ENCODE results near the gene ZBED3. TPM values are rescaled to one million over a fixed set of nuclear protein-coding genes. Genes with fewer than 3 reads are reported as not detected.

The ZBED3 gene
- total RNA-seq, 2 experiments from 2014 or later, result 3.6 to 13.2 TPM

DNA sequence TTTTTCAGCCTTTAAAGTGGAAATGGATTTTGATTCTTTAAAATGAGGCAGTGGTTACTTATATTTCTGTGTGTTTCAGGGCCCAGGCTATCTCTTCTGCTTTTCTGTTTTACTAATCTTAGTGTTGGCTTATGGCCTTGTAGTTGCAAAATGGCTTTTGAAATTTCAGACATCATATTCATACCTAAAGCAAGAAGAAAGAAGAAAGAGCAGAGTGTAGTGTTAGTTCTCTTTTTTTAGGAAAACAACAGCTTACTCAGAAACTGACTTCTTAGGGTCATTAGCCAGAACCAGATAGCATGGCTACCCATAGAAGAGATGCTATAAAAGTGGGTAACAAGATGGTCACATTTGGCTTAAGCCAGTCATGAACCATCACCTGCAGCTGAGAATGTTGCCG lies 20.9 kb downstream of the ZBED3 start:
- TF ChIP-seq EZH2phosphoT487 (IDR thresholded peaks at IDR 0.05; ENCODE audit: borderline replicate concordance, low read depth, low read length), result no peak
- TF ChIP-seq, protein P1, sequence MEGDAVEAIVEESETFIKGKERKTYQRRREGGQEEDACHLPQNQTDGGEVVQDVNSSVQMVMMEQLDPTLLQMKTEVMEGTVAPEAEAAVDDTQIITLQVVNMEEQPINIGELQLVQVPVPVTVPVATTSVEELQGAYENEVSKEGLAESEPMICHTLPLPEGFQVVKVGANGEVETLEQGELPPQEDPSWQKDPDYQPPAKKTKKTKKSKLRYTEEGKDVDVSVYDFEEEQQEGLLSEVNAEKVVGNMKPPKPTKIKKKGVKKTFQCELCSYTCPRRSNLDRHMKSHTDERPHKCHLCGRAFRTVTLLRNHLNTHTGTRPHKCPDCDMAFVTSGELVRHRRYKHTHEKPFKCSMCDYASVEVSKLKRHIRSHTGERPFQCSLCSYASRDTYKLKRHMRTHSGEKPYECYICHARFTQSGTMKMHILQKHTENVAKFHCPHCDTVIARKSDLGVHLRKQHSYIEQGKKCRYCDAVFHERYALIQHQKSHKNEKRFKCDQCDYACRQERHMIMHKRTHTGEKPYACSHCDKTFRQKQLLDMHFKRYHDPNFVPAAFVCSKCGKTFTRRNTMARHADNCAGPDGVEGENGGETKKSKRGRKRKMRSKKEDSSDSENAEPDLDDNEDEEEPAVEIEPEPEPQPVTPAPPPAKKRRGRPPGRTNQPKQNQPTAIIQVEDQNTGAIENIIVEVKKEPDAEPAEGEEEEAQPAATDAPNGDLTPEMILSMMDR (conservative IDR thresholded peaks at IDR 0.05; ENCODE audit: low read length), result no peak
- peaks cover 3% of the 10 kb centered on the region; the same call in 1 of the 2 replicates for H3K9me3 ChIP-seq (ENCODE audit: low read length)
- no peak overlapping the region for H2AFZ ChIP-seq (ENCODE audit: low read length)
- no peak for DNase-seq (ENCODE audit: low spot score)
- H3K4me3 ChIP-seq (ENCODE audit: low read depth, low read length, poor library complexity, severe bottlenecking), result no peak overlapping the region
- H3K36me3 ChIP-seq (ENCODE audit: insufficient read depth, low read length), result peaks cover 87% of the 10 kb centered on the region
- BruUV-seq (replicated peaks), result no TSS peak
- POLR2A ChIA-PET, result interaction anchor here (0.6 to 1.2 kb wide), 2 partner anchors 13 to 88 kb away, joined by 3 to 5 read pairs; no protein-coding TSS in a partner anchor
- intact Hi-C loops (cut with micrococcal nuclease; ENCODE audit: unreplicated experiment), result no loop called here
- H3K9me2 ChIP-seq (ENCODE audit: insufficient read depth, low read length), result no peaks in the 10 kb centered on the region
- no peaks in the 10 kb centered on the region for H4K20me1 ChIP-seq (ENCODE audit: insufficient read depth, low read length)
- H3K79me2 ChIP-seq (ENCODE audit: insufficient read depth, low read depth, low read length), result no peaks in the 10 kb centered on the region
- no peak overlapping the region for H3K4me2 ChIP-seq (ENCODE audit: low read length)
- H3K4me1 ChIP-seq (ENCODE audit: insufficient read depth, low read length, poor library complexity, severe bottlenecking), result no peaks in the 10 kb centered on the region
- CTCF ChIA-PET (ENCODE audit: unreplicated experiment), result no interaction called here
- H3K27ac ChIP-seq (ENCODE audit: low read depth, low read length, poor library complexity, severe bottlenecking), result no peak overlapping the region

- H3K9me2 ChIP-seq (ENCODE audit: insufficient read depth, low read length), result no peaks in the 10 kb centered on the region
- no peak overlapping the region for H3K4me2 ChIP-seq (ENCODE audit: low read length)
- POLR2A ChIA-PET, result interaction anchor here (0.6 to 1.2 kb wide), 2 partner anchors 12 to 238 kb away, joined by 3 to 5 read pairs; no protein-coding TSS in a partner anchor
- no peaks in the 10 kb centered on the region for H4K20me1 ChIP-seq (ENCODE audit: insufficient read depth, low read length)
- H3K79me2 ChIP-seq (ENCODE audit: insufficient read depth, low read depth, low read length), result no peaks in the 10 kb centered on the region
- intact Hi-C loops (cut with micrococcal nuclease; ENCODE audit: unreplicated experiment), result no loop called here
- no peak overlapping the region for H2AFZ ChIP-seq (ENCODE audit: low read length)
- TF ChIP-seq EZH2phosphoT487 (IDR thresholded peaks at IDR 0.05; ENCODE audit: borderline replicate concordance, low read depth, low read length), result no peak
- TF ChIP-seq, protein P1 (conservative IDR thresholded peaks at IDR 0.05; ENCODE audit: low read length), result no peak
- H3K4me1 ChIP-seq (ENCODE audit: insufficient read depth, low read length, poor library complexity, severe bottlenecking), result no peaks in the 10 kb centered on the region
- no peak overlapping the region for H3K4me3 ChIP-seq (ENCODE audit: low read depth, low read length, poor library complexity, severe bottlenecking)
- H3K36me3 ChIP-seq (ENCODE audit: insufficient read depth, low read length), result peaks cover 89% of the 10 kb centered on the region
- BruUV-seq (replicated peaks), result no TSS peak
- CTCF ChIA-PET (ENCODE audit: unreplicated experiment), result no interaction called here
- DNase-seq (ENCODE audit: low spot score), result no peak
- no peak overlapping the region for H3K27ac ChIP-seq (ENCODE audit: low read depth, low read length, poor library complexity, severe bottlenecking)
- peaks cover 11% of the 10 kb centered on the region; the same call in 1 of the 2 replicates for H3K9me3 ChIP-seq (ENCODE audit: low read length)
These were observed 21.8 kb downstream of the ZBED3 start for GRCh38 chr5:77065256-77065655.

- POLR2A ChIA-PET, result interaction anchor here (0.7 kb wide), 1 partner anchor 278 kb away, joined by 3 read pairs; no protein-coding TSS in a partner anchor
These were observed 23.0 kb downstream of the ZBED3 start for GRCh38 chr5:77064040-77064439.

More at GRCh38 chr5:77064040-77064439, 23.0 kb downstream of the ZBED3 start:
- Histone ChIP-seq H3K27ac (ENCODE audit: low read depth, low read length, poor library complexity, severe bottlenecking) (no peak overlapping the region), H3K36me3 (ENCODE audit: insufficient read depth, low read length) (peaks cover 93% of the 10 kb centered on the region), H3K4me1 (ENCODE audit: insufficient read depth, low read length, poor library complexity, severe bottlenecking) (no peaks in the 10 kb centered on the region), H4K20me1 (ENCODE audit: insufficient read depth, low read length) (no peaks in the 10 kb centered on the region), H3K4me3 (ENCODE audit: low read depth, low read length, poor library complexity, severe bottlenecking) (no peak overlapping the region), H3K4me2 (ENCODE audit: low read length) (no peak overlapping the region), H2AFZ (ENCODE audit: low read length) (no peak overlapping the region), H3K9me3 (ENCODE audit: low read length) (peaks cover 11% of the 10 kb centered on the region; the same call in 1 of the 2 replicates), H3K79me2 (ENCODE audit: insufficient read depth, low read depth, low read length) (no peaks in the 10 kb centered on the region), H3K9me2 (ENCODE audit: insufficient read depth, low read length) (no peaks in the 10 kb centered on the region)
- CTCF ChIA-PET (ENCODE audit: unreplicated experiment), result no interaction called here
- intact Hi-C loops (cut with micrococcal nuclease; ENCODE audit: unreplicated experiment), result no loop called here
- peak; percentile 21 for DNase-seq (ENCODE audit: low spot score)
- no TSS peak for BruUV-seq (replicated peaks)
- TF ChIP-seq, protein P1 (conservative IDR thresholded peaks at IDR 0.05; ENCODE audit: low read length), result peak; percentile 65
- no peak for TF ChIP-seq EZH2phosphoT487 (IDR thresholded peaks at IDR 0.05; ENCODE audit: borderline replicate concordance, low read depth, low read length)
